ENCODE data around the gene CACNG1.

DNA sequence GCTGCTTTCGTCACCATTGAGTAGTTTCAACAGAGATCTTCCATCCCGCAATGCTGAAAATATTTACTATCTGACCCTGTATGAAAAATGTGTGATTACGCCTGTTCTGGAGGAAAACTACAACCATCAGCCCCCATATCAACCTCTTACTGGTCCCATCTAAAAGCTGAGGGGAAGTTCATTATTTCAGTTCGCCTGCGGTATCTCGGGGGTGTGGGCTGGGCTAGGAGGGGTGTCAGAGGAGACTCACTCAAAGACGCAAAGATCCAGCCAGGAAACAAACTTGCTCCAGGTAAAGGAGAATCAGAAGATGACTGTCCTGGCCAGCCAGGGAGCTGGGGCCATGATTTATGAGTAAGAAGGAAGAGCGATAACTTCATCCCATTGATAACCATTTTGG, 13.7 kb downstream of the CACNG1 start:
- TF ChIP-seq POLR2A (IDR thresholded peaks at IDR 0.05) = no peak
- TF ChIP-seq, protein P1, sequence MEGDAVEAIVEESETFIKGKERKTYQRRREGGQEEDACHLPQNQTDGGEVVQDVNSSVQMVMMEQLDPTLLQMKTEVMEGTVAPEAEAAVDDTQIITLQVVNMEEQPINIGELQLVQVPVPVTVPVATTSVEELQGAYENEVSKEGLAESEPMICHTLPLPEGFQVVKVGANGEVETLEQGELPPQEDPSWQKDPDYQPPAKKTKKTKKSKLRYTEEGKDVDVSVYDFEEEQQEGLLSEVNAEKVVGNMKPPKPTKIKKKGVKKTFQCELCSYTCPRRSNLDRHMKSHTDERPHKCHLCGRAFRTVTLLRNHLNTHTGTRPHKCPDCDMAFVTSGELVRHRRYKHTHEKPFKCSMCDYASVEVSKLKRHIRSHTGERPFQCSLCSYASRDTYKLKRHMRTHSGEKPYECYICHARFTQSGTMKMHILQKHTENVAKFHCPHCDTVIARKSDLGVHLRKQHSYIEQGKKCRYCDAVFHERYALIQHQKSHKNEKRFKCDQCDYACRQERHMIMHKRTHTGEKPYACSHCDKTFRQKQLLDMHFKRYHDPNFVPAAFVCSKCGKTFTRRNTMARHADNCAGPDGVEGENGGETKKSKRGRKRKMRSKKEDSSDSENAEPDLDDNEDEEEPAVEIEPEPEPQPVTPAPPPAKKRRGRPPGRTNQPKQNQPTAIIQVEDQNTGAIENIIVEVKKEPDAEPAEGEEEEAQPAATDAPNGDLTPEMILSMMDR (IDR thresholded peaks at IDR 0.05) = no peak

All from heart left ventricle (tissue), 13 donors.